ENCODE data around the gene DYNC1LI2. TPM values are rescaled to one million over a fixed set of nuclear protein-coding genes. Genes with fewer than 3 reads are reported as not detected.

The DYNC1LI2 gene
- total and polyA plus RNA-seq, 2 of the 8 experiments (the other 6 are each of a cell fraction or from before 2014, with no cell fraction given), result 35.0 to 70.8 TPM

DNA sequence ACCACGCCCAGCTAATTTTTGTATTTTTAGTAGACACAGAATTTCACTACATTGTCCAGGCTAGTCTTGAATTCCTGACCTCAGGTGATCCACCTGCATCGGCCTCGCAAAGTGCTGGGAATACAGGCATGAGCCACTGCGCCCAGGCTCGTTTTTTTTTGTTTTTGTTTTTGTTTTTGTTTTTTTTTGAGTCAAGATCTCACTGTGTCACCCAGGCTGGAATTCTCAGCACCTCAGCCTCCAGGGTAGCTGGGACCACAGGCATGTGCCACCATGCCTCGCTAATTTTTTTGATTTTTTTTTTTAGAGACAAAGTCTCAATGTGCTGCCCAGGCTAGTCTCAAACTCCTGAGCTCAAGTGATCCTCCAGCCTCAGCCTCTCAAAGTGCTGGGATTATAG lies 37.3 kb downstream of the DYNC1LI2 start (continued):
- no peak for TF ChIP-seq HDAC6 (IDR thresholded peaks at IDR 0.05; ENCODE audit: low read depth, low read length)
- TF ChIP-seq NRF1 (IDR thresholded peaks at IDR 0.05; ENCODE audit: low read depth, low read length), result no peak
